Spleen (tissue), 11 donors: ENCODE results near the gene ARHGDIG. TPM values are rescaled to one million over a fixed set of nuclear protein-coding genes. Genes with fewer than 3 reads are reported as not detected.
A peak's percentile ranks its signal among the peaks of the same experiment; 100 is the strongest.
"Not testable (repeated sequence)": the region's sequence is repeated elsewhere in the genome, so short reads cannot be mapped to it uniquely, and the experiment has no call there.

Source experiments
- DNase-seq: peaks from one replicate; pipeline ENCODE4 v3.0.0-alpha.2; 2020
- H3K27ac ChIP-seq, 8 donors: fragments of 200-600 bp; sonication (generic) in 7 of 8; 1 replicate in 4 of 8; 2 replicates in 4 of 8; pipeline versions ENCODE4 v1.5.0 to v1.8.0; 2016 to 2021; ENCODE audit warnings: inconsistent platforms in 4 of 8, mild to moderate bottlenecking in 4 of 8, moderate library complexity in 1 of 8
- H3K27me3 ChIP-seq, 7 donors: fragments of 200-600 bp; sonication (generic) in 6 of 7; replicated peaks in 1 of 7; 1 replicate in 4 of 7; 2 replicates in 3 of 7; pipeline versions ENCODE4 v1.5.0 to v1.8.0; 2016 to 2021; ENCODE audit warnings: inconsistent platforms in 3 of 7, mild to moderate bottlenecking in 1 of 7
- H3K36me3 ChIP-seq, 6 donors: fragments of 200-600 bp; sonication (generic) in 5 of 6; 1 replicate in 4 of 6; 2 replicates in 2 of 6; pipeline versions ENCODE4 v1.5.0 to v1.8.0; 2016 to 2021; ENCODE audit warnings: inconsistent platforms in 2 of 6
- H3K4me1 ChIP-seq, 6 donors: fragments of 200-600 bp; sonication (generic) in 5 of 6; 1 replicate in 3 of 6; 2 replicates in 3 of 6; pipeline versions ENCODE4 v1.5.0 to v1.8.0; 2016 to 2021; ENCODE audit warnings: inconsistent platforms in 3 of 6
- H3K4me3 ChIP-seq, 8 donors: fragments of 200-600 bp; sonication (generic) in 7 of 8; 1 replicate in 4 of 8; 2 replicates in 4 of 8; pipeline versions ENCODE4 v1.5.0 to v1.8.0; 2016 to 2021; ENCODE audit warnings: inconsistent platforms in 4 of 8, mild to moderate bottlenecking in 4 of 8, moderate library complexity in 2 of 8
- H3K9me3 ChIP-seq, 8 donors: fragments of 200-600 bp; sonication (generic) in 7 of 8; 1 replicate in 4 of 8; 2 replicates in 4 of 8; pipeline versions ENCODE4 v1.5.0 to v1.8.0; 2016 to 2021; ENCODE audit warnings: inconsistent platforms in 4 of 8
- CTCF ChIP-seq, 11 experiments: fragments of 200-600 bp in 7 of 11; fragments of 450-650 bp in 4 of 11; sonication (generic) in 4 of 11; IDR thresholded peaks in 8 of 11; conservative IDR thresholded peaks in 3 of 11; 1 replicate in 7 of 11; 2 replicates in 4 of 11; pipeline versions ENCODE4 v1.4.0 to v1.8.0; 2016 to 2021; ENCODE audit warnings: antibody characterized with exemption in 11 of 11, inconsistent platforms in 4 of 11, mild to moderate bottlenecking in 1 of 11
- POLR2A ChIP-seq, 3 donors: fragments of 450-650 bp; IDR thresholded peaks; one replicate each; pipeline ENCODE4 v1.5.1; 2017; ENCODE audit warnings: antibody characterized with exemption in 3 of 3, mild to moderate bottlenecking in 1 of 3
- POLR2AphosphoS5 ChIP-seq, 3 donors: sonication (generic); formaldehyde crosslinking; IDR thresholded peaks; one replicate each; pipeline ENCODE4 v1.5.1; 2017; ENCODE audit warnings: antibody characterized with exemption in 3 of 3
- WGBS, 5 donors: extraction: QIAGEN DNeasy Blood & Tissue Kit in 3 of 5; methylation state at CpG; one replicate each; pipeline versions ENCODE4 v1.1.5 to v1.1.7; 2013 to 2018; 5-methylcytosine and 5-hydroxymethylcytosine counted together
- intact Hi-C: fragments of 100-400 bp; cut with DNase I; formaldehyde crosslinking; loops from one replicate; pipeline ENCODE4 v1.15.0; 2023; ENCODE audit warnings: low total_unique reads
- polyA plus RNA-seq, 3 donors: library from polyadenylated mRNA; stranded (reverse); fragments of 200-250 nt; gene quantifications; one replicate each; pipeline ENCODE4 v1.2.1, GENCODE V29; 2013
- total RNA-seq, 7 donors: library from RNA; depleted of rRNA in 3 of 7; stranded (reverse); fragments of >200 nt in 3 of 7; fragmentation: NEBNext Ultra II Directional in 4 of 7; extraction: Animal tissue kit (Norgen Biotek cat#: 25700) in 4 of 7; gene quantifications; one replicate each; pipeline versions ENCODE4 v1.1.0 to v1.2.1, GENCODE V29; 2016 to 2021
- donor health status: healthy with polysubstance abuse.
- donor health status: DM: no; HTN: no; CAD: no; lungs with moderate emphysema.
- donor health status: DM: no; HTN: no; CAD: no.
- donor health status: Bipolar disorder and iron deficiency.
- donor health status: healthy.
- donor health status: DM: no; HTN: no; CAD: no.
- donor health status: DM: yes; HTN: yes; CAD: no.

ARHGDIG gene
- total and polyA plus RNA-seq, 10 donors, result 0.23 to 0.99 (median 0.26) TPM; not detected in 7

- H3K27me3 ChIP-seq, result peaks cover 0 to 6% (median 0%) of the 10 kb centered on the region in 7 donors
- WGBS, 5 donors, result 74 to 86% (median 78%) methylated on average over 4 to 12 of the region's 12 CpGs
- peaks cover 0 to 7% (median 0%) of the 10 kb centered on the region in 6 donors for H3K4me1 ChIP-seq
- no peak for DNase-seq
- H3K27ac ChIP-seq, result no peak overlapping the region
- H3K9me3 ChIP-seq, result no peaks in the 10 kb centered on the region
- no peak for TF ChIP-seq POLR2AphosphoS5 (IDR thresholded peaks at IDR 0.05)
- TF ChIP-seq POLR2A (IDR thresholded peaks at IDR 0.05), result no peak
- TF ChIP-seq CTCF (IDR thresholded peaks at IDR 0.05 in 8 of 11, conservative IDR thresholded peaks at IDR 0.05 in 3 of 11), result no peak
- intact Hi-C loops, result no loop called here
- no peak overlapping the region for H3K4me3 ChIP-seq
- H3K36me3 ChIP-seq, result peaks cover 0 to 51% (median 43%) of the 10 kb centered on the region in 6 donors
Measured at GRCh38 chr16:265711-266110, 14.7 kb upstream of the ARHGDIG start.

- TF ChIP-seq POLR2A (IDR thresholded peaks at IDR 0.05) (no peak), POLR2AphosphoS5 (IDR thresholded peaks at IDR 0.05) (peak in 1 of 3 donors; percentile 34), CTCF (IDR thresholded peaks at IDR 0.05 in 8 of 11, conservative IDR thresholded peaks at IDR 0.05 in 3 of 11) (no peak)
- intact Hi-C loops, result no loop called here
- peaks cover 0 to 13% (median 0%) of the 10 kb centered on the region in 7 donors for H3K27me3 ChIP-seq
- DNase-seq, result peak; percentile 56
- 73 to 80% (median 77%) methylated on average over 14 to 25 of the region's 25 CpGs for WGBS, 5 donors
- peaks cover 0 to 43% (median 35%) of the 10 kb centered on the region in 6 donors for H3K36me3 ChIP-seq
- H3K9me3 ChIP-seq, result no peaks in the 10 kb centered on the region
- H3K27ac ChIP-seq, result no peak overlapping the region
- peaks cover 0 to 7% (median 0%) of the 10 kb centered on the region in 6 donors for H3K4me1 ChIP-seq
- H3K4me3 ChIP-seq, result no peak overlapping the region
Measured at GRCh38 chr16:266258-267164, 13.9 kb upstream of the ARHGDIG start.

- DNase-seq, H3K4me3 ChIP-seq, intact Hi-C loops: not testable (repeated sequence)
Measured at GRCh38 chr16:267562-267961, 12.8 kb upstream of the ARHGDIG start.

GRCh38 chr16:268141-269053 is 12.0 kb upstream of the ARHGDIG start:
- TF ChIP-seq POLR2AphosphoS5 (IDR thresholded peaks at IDR 0.05) (peak in 1 of 3 donors; percentile 9), CTCF (IDR thresholded peaks at IDR 0.05 in 8 of 11, conservative IDR thresholded peaks at IDR 0.05 in 3 of 11) (no peak)
- Histone ChIP-seq H3K4me1 (peaks cover 0 to 7% (median 0%) of the 10 kb centered on the region in 6 donors), H3K27me3 (peaks cover 0 to 31% (median 3%) of the 10 kb centered on the region in 7 donors), H3K9me3 (no peaks in the 10 kb centered on the region), H3K36me3 (peaks cover 0 to 24% (median 17%) of the 10 kb centered on the region in 6 donors), H3K27ac (no peak overlapping the region), H3K4me3 (no peak overlapping the region)
- 78 to 83% (median 80%) methylated on average over 35 to 40 of the region's 40 CpGs for WGBS, 5 donors
- no peak for DNase-seq
- intact Hi-C loops, result no loop called here

More at GRCh38 chr16:267562-267961, 12.8 kb upstream of the ARHGDIG start:
- 87 to 92% (median 90%) methylated on average over 17 of the region's 17 CpGs for WGBS, 5 donors
- not testable (repeated sequence) for H3K9me3 ChIP-seq, H3K4me1 ChIP-seq, H3K27ac ChIP-seq
- H3K36me3 ChIP-seq, result peaks cover 0 to 32% (median 25%) of the 10 kb centered on the region in 6 donors
- H3K27me3 ChIP-seq, result peaks cover 0 to 22% (median 0%) of the 10 kb centered on the region in 7 donors
